HG03469 (cell line): ENCODE results near the gene MYBPHL.

ENCODE experiments used
- ATAC-seq: cut with Tn5 transposase; IDR thresholded peaks from one replicate; pipeline ENCODE4 v1.9.1; 2021; ENCODE audit warnings: mild to moderate bottlenecking, moderate library complexity, moderate number of reproducible peaks; ENCODE audit not compliant: unreplicated experiment

MYBPHL gene

DNA sequence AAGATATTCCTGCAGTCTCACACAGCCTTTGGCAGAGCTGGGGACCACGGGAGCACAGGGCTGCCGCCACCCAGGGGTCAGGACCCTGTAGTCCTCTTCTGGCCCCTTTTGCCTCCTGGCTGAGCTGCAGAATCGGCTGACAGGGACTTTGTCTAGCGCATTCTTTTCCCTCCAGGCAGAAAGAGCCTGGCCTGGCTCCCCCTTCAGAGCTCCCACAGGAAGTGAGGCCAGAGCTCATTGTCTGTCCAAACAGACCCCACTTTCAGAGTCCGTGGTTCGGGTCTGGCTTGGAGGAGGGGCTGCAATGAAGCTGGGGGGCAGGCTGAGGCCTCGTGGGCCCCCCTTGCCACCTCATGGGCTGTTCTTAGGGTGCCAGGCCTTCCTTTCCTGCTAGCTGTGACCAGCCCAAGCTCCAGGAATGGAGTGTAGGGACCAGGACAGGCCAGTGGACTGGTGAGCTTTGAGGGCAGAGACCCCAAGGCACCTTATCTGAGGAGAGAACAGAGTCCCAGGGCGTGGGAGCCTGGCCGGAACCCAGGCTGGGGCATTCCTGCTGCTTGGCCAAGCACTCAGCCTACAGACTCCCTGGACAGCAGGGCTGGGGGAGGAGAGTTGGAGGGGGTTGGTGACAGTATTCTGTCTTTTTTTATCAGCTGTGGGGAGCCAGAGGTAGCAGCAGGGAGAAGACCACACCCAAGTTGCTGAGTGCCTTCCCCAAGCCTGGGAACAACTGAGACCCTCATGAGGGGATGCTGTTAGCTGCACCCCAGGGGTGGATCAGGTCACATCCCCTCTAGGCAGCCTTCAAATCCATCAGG lies 52.8 kb downstream of the MYBPHL start:
- no peak for ATAC-seq

DNA sequence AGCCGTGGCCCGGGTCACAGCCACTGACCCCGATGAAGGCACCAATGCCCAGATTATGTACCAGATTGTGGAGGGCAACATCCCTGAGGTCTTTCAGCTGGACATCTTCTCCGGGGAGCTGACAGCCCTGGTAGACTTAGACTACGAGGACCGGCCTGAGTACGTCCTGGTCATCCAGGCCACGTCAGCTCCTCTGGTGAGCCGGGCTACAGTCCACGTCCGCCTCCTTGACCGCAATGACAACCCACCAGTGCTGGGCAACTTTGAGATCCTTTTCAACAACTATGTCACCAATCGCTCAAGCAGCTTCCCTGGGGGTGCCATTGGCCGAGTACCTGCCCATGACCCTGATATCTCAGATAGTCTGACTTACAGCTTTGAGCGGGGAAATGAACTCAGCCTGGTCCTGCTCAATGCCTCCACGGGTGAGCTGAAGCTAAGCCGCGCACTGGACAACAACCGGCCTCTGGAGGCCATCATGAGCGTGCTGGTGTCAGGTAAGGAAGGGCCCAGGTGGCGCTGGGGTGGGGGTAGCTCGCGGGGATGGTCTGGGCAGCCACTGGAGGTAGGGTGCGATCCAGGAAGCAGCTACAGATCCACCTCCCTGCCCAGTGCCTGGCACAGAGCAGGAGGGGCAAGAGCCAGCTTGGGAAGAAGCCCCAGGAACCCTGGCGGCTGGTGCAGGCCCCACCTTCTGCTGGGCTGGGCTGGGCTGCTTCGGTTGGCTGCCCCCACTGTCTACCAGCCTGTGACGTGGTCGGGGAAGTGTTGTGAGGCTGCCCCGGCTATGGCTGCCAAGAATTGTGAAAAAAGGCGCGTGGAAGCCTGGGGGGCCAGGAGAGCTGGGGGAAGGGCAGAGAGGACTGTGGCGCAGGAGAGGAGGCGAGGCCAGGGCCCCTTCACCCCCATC lies 53.7 kb downstream of the MYBPHL start:
- ATAC-seq: no peak

DNA sequence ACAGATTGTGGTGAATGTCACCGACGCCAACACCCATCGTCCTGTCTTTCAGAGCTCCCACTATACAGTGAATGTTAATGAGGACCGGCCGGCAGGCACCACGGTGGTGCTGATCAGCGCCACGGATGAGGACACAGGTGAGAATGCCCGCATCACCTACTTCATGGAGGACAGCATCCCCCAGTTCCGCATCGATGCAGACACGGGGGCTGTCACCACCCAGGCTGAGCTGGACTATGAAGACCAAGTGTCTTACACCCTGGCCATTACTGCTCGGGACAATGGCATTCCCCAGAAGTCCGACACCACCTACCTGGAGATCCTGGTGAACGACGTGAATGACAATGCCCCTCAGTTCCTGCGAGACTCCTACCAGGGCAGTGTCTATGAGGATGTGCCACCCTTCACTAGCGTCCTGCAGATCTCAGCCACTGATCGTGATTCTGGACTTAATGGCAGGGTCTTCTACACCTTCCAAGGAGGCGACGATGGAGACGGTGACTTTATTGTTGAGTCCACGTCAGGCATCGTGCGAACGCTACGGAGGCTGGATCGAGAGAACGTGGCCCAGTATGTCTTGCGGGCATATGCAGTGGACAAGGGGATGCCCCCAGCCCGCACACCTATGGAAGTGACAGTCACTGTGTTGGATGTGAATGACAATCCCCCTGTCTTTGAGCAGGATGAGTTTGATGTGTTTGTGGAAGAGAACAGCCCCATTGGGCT lies 54.5 kb downstream of the MYBPHL start:
- no peak for ATAC-seq

DNA sequence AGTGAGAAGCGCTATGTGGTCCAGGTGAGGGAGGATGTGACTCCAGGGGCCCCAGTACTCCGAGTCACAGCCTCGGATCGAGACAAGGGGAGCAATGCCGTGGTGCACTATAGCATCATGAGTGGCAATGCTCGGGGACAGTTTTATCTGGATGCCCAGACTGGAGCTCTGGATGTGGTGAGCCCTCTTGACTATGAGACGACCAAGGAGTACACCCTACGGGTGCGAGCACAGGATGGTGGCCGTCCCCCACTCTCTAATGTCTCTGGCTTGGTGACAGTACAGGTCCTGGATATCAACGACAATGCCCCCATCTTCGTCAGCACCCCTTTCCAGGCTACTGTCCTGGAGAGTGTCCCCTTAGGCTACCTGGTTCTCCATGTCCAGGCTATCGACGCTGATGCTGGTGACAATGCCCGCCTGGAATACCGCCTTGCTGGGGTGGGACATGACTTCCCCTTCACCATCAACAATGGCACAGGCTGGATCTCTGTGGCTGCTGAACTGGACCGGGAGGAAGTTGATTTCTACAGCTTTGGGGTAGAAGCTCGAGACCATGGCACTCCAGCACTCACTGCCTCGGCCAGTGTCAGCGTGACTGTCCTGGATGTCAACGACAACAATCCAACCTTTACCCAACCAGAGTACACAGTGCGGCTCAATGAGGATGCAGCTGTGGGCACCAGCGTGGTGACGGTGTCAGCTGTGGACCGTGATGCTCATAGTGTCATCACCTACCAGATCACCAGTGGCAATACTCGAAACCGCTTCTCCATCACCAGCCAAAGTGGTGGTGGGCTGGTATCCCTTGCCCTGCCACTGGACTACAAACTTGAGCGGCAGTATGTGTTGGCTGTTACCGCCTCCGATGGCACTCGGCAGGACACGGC lies 55.3 kb downstream of the MYBPHL start:
- ATAC-seq: no peak

DNA sequence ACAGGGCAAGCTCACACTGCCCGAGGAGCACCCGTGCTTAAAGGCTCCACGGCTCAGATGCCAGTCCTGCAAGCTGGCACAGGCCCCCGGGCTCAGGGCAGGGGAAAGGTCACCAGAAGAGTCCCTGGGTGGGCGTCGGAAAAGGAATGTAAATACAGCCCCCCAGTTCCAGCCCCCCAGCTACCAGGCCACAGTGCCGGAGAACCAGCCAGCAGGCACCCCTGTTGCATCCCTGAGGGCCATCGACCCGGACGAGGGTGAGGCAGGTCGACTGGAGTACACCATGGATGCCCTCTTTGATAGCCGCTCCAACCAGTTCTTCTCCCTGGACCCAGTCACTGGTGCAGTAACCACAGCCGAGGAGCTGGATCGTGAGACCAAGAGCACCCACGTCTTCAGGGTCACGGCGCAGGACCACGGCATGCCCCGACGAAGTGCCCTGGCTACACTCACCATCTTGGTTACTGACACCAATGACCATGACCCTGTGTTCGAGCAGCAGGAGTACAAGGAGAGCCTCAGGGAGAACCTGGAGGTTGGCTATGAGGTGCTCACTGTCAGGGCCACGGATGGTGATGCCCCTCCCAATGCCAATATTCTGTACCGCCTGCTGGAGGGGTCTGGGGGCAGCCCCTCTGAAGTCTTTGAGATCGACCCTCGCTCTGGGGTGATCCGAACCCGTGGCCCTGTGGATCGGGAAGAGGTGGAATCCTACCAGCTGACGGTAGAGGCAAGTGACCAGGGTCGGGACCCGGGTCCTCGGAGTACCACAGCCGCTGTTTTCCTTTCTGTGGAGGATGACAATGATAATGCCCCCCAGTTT lies 56.1 kb downstream of the MYBPHL start:
- ATAC-seq: no peak

DNA sequence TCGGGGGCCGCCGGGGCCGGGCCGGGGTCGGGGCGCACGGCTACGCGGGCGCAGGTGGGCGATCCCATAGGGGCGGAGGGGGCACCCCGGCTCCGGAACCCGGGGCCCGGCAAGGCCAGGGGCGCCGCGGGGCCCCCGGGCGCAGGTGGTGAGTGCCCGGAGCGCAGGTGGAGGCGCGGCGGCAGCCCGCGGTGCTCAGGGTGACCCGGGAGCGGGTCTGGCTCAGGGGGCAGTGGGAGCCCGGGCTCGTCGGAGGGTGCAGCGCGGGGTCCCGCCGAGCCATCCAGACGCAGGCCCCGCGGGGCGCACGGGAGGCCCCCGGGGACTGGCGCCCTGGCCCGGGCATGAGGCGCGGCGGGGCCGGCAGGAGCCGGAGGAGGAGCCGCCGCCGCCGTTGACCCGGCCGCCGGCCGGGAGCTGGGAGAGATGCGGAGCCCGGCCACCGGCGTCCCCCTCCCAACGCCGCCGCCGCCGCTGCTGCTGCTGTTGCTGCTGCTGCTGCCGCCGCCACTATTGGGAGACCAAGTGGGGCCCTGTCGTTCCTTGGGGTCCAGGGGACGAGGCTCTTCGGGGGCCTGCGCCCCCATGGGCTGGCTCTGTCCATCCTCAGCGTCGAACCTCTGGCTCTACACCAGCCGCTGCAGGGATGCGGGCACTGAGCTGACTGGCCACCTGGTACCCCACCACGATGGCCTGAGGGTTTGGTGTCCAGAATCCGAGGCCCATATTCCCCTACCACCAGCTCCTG lies 57.0 kb downstream of the MYBPHL start:
- ATAC-seq: peak; percentile 13

DNA sequence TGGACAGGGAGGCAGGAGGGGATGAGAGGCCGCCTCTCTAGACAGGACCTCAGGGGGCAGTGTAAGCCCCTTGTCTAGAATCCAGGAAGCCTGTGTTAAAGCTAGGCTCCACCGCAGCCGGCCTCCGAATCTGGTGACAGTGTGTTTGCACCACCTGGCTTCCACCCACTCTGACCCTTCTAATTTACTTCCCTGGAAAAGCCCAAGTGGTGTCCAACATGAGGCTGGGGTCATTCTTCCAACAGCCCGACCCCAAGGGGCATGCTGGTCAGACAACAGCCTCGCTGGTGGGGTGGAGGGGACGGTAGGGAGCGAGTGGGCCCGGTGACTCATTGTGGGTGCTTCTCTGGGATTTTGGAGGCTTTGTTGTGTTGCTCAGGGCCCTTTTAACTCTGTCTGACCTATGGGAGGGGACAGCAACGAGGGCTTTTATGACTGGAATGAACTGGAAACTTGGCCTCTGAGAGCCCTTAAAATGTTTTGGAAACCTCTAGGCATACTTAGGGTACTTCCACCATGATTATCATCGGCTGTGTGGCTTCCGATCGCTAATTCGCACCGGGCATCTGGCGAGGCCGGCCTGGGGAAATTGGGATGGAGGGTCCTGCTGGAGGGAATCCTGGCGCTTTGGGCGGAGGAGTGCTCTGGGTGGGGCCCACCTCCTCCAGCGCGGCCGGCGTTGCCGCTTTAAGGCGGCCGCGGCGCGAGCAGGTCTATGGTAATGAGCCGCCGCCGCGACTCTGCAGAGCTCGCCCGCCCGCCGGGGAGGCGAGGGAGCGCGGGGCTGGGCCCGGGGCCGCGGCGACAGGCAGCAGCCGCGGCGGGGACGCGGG lies 57.8 kb downstream of the MYBPHL start, which contains the start of gene CELSR2:
Gene CELSR2, plus strand, starts transcription at position 743 of the 833 bp plus-strand sequence. CDS start 541 bp downstream, outside the sequence.
- peak; percentile 51 for ATAC-seq

DNA sequence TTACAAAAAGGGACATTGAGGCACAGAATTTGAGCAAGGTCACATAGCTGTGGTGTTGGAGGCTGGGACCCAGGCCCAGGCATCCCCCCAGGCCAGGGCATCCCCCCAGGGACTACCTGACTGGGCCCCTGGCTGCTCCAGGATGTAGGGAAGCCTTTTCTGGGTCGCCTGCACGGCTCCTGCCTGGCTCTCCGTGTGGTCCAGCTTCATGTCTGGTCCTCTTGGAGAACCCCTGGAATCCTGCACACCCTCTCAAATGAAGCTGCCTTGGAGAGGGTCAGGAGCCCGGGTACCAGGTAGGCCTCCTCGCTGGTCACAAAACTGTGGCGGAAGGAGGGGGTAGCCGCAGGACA lies 58.4 kb downstream of the MYBPHL start:
- ATAC-seq: no peak

DNA sequence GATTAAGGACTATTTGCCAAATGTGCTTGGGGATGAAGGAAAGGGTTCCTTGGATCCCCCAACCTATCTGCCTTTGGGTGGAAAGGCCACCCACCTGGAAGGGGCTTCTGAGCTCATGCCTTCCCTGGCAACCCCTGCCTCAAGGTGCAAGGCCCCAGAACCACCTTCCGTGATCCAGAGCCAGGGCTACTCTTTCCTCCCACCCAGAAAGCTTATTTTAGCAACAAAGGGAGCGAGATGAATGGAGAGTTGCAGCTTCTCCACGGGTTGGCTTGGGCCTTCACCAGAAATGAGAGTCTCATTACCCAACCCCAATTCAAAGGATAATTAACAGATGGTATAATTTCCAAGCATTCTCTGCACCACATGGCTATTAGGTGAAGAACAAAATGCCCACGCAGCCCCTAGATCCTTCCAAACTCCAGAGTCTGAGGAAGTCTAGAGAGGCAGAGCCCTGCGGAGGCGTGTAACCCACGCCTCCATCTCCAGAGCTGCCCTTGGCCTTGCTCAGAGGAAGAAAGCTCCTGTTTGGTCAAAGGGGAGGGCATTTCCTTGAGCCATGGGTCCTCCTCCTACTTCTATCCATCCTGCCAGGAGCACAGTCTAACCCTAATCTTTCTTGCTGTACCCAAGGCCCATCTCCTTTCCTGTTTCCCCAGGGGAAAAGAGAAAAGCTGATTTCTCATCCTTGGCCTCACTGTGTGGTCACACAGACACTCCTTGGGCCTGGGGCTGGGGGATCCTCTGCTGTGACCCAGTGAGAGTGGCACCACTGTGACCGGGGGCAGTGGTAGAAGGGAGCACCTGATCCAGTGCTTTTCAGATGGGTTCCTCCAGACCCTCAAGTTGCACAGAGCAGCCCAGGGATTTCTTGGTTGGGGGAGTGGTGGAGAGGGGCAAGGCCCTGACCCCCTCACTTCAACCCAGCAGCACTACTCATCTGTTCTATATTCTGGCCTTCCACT lies 59.1 kb downstream of the MYBPHL start:
- no peak for ATAC-seq

DNA sequence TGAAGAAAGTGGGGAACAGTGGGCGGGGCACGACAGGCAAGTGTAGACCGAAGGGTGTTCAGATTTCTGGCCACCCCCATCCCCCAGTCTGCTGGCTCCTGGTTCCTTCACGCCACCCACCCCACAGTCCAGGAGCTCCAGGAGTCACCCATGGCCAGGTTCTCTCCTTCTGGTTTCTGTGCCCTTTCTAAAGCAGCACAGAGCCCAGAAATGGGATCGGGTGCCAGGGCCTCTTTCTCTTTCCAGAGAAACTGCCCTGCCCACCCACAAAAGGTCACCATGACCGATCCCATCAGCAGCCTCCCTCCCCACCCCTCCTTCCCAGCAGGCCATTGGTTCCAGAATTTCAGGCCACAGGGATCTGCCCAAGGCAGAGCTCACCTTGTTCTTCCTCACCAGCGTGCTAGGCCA lies 60.7 kb downstream of the MYBPHL start:
- no peak for ATAC-seq

DNA sequence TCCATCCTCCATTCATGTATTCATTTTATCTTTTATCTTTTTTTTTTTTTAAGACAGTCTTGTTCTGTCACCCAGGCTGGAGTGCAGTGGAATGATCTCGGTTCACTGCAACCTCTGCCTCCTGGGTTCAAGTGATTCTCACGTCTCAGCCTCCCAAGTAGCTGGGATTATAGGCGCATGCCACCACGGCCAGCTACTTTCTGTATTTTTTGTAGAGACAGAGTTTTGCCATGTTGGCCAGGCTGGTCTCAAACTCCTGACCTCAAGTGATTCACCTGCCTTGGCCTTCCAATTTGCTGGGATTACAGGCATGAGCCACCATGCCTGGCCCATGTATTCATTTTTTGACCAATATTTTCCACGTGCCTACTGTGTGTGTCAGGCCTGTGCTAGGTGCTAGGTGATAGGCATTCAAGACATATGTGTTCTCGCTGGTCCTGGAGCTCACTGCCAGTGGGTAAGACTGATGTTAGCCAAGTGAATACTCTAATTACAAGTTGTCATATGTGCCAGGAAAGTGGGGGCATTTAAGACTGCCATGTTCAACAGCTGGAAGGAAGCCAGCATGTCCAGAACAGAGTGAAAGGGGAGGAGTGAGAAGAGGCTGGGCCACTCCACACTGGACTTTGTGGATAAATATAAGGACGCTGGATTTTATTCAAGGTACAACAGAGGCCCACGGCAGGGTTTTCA lies 62.8 kb downstream of the MYBPHL start:
- no peak for ATAC-seq

DNA sequence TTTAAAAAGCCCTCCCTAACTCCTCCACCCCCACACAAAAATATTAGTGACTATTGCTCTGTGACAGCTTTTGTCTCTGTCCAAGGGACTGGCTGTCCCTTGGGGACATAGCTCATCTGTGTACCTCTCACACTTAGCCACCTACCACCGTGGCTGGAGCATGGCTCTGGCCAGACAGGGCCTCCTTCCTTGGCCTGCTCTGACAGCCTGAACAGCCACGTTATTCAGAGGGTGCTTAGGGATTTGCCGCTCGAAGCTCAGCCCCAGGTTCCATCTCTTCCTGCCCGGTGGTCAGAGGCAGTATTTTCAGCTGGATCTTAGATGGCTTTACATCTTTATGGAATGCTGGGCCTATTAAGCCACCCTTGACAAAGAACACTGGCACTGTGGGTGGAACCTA lies 63.6 kb downstream of the MYBPHL start:
- ATAC-seq: no peak

DNA sequence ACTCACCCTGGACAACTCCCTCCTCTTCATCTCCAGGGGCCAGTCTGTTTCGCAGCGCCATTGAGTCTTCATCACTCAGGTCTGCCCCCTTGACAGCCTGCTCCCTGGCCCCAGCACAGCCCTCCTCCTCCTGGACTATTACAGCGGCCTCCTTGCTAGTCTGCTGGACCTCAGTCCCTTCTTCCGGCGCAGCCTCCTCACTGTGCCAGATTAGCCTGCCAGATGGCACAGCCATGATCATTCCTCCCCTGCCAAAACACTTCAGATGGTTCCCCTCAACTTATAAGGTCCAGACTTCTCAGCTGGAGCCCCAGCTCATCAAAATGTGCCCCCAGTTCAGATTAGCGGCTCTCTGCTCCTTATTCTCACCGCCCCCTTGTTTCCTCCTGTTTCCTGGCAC lies 64.4 kb downstream of the MYBPHL start:
- ATAC-seq: no peak
